ENCODE data around the gene IDUA. TPM values are rescaled to one million over a fixed set of nuclear protein-coding genes. Genes with fewer than 3 reads are reported as not detected.

The IDUA gene
- total RNA-seq, 2 donors from 2014 or later, result 11.8 to 13.9 TPM

- Mint-ChIP-seq H3K27me3 (ENCODE audit: low read depth) (no peaks in the 10 kb centered on the region), H3K9me3 (no peaks in the 10 kb centered on the region), H3K4me3 (no peak overlapping the region), H3K27ac (no peak overlapping the region), H3K4me1 (ENCODE audit: low read depth) (no peaks in the 10 kb centered on the region), H3K36me3 (ENCODE audit: insufficient read depth in 2 of 2) (no peaks in the 10 kb centered on the region)
- no peak for DNase-seq
- ATAC-seq (replicated peaks in 1 of 2), result no peak
These were observed 35.0 kb upstream of the IDUA start for GRCh38 chr4:951594-952468.

- Mint-ChIP-seq H3K27ac (no peak overlapping the region), H3K4me1 (ENCODE audit: low read depth) (no peaks in the 10 kb centered on the region), H3K9me3 (no peaks in the 10 kb centered on the region), H3K4me3 (no peak overlapping the region), H3K27me3 (ENCODE audit: low read depth) (no peaks in the 10 kb centered on the region), H3K36me3 (ENCODE audit: insufficient read depth in 2 of 2) (no peaks in the 10 kb centered on the region)
- no peak for DNase-seq
- peak in 1 of 2 donors; percentile 6 for ATAC-seq (replicated peaks in 1 of 2)
These were observed 33.8 kb upstream of the IDUA start for GRCh38 chr4:952881-953573.

GRCh38 chr4:953574-953915 is 33.3 kb upstream of the IDUA start:
- no peaks in the 10 kb centered on the region for H3K36me3 Mint-ChIP-seq (ENCODE audit: insufficient read depth in 2 of 2)
- no peaks in the 10 kb centered on the region for H3K9me3 Mint-ChIP-seq
- ATAC-seq (replicated peaks in 1 of 2), result no peak
- no peak overlapping the region for H3K27ac Mint-ChIP-seq
- H3K27me3 Mint-ChIP-seq (ENCODE audit: low read depth), result no peaks in the 10 kb centered on the region
- H3K4me1 Mint-ChIP-seq (ENCODE audit: low read depth), result no peaks in the 10 kb centered on the region
- no peak for DNase-seq
- no peak overlapping the region for H3K4me3 Mint-ChIP-seq

- Mint-ChIP-seq H3K4me3 (no peak overlapping the region), H3K27me3 (ENCODE audit: low read depth) (no peaks in the 10 kb centered on the region), H3K27ac (no peak overlapping the region), H3K4me1 (ENCODE audit: low read depth) (no peaks in the 10 kb centered on the region), H3K9me3 (no peaks in the 10 kb centered on the region), H3K36me3 (ENCODE audit: insufficient read depth in 2 of 2) (no peaks in the 10 kb centered on the region)
- ATAC-seq (replicated peaks in 1 of 2) (no peak), DNase-seq (no peak)
These were observed 32.4 kb upstream of the IDUA start for GRCh38 chr4:954211-955020.

GRCh38 chr4:955161-955921 is 31.5 kb upstream of the IDUA start:
- DNase-seq, result no peak
- H3K4me1 Mint-ChIP-seq (ENCODE audit: low read depth), result no peaks in the 10 kb centered on the region
- H3K27ac Mint-ChIP-seq, result no peak overlapping the region
- no peak overlapping the region for H3K4me3 Mint-ChIP-seq
- no peaks in the 10 kb centered on the region for H3K27me3 Mint-ChIP-seq (ENCODE audit: low read depth)
- H3K36me3 Mint-ChIP-seq (ENCODE audit: insufficient read depth in 2 of 2), result no peaks in the 10 kb centered on the region
- H3K9me3 Mint-ChIP-seq, result no peaks in the 10 kb centered on the region
- ATAC-seq (replicated peaks in 1 of 2), result no peak

- Mint-ChIP-seq H3K4me3 (no peak overlapping the region), H3K27me3 (ENCODE audit: low read depth) (no peaks in the 10 kb centered on the region), H3K4me1 (ENCODE audit: low read depth) (no peaks in the 10 kb centered on the region), H3K36me3 (ENCODE audit: insufficient read depth in 2 of 2) (no peaks in the 10 kb centered on the region), H3K27ac (no peak overlapping the region), H3K9me3 (no peaks in the 10 kb centered on the region)
- DNase-seq (no peak), ATAC-seq (replicated peaks in 1 of 2) (no peak)
These were observed 30.9 kb upstream of the IDUA start for GRCh38 chr4:955931-956381.

- no peak overlapping the region for H3K4me3 Mint-ChIP-seq
- H3K27me3 Mint-ChIP-seq (ENCODE audit: low read depth), result no peaks in the 10 kb centered on the region
- no peaks in the 10 kb centered on the region for H3K4me1 Mint-ChIP-seq (ENCODE audit: low read depth)
- H3K27ac Mint-ChIP-seq, result no peak overlapping the region
- ATAC-seq (replicated peaks in 1 of 2) (no peak), DNase-seq (no peak)
- no peaks in the 10 kb centered on the region for H3K9me3 Mint-ChIP-seq
- no peaks in the 10 kb centered on the region for H3K36me3 Mint-ChIP-seq (ENCODE audit: insufficient read depth in 2 of 2)
These were observed 30.2 kb upstream of the IDUA start for GRCh38 chr4:956531-957230.

- no peaks in the 10 kb centered on the region for H3K9me3 Mint-ChIP-seq
- ATAC-seq (replicated peaks in 1 of 2) (no peak), DNase-seq (no peak)
- no peaks in the 10 kb centered on the region for H3K4me1 Mint-ChIP-seq (ENCODE audit: low read depth)
- H3K36me3 Mint-ChIP-seq (ENCODE audit: insufficient read depth in 2 of 2), result no peaks in the 10 kb centered on the region
- H3K4me3 Mint-ChIP-seq, result no peak overlapping the region
- H3K27ac Mint-ChIP-seq, result no peak overlapping the region
- no peaks in the 10 kb centered on the region for H3K27me3 Mint-ChIP-seq (ENCODE audit: low read depth)
These were observed 29.6 kb upstream of the IDUA start for GRCh38 chr4:957231-957580.

- Mint-ChIP-seq H3K4me1 (ENCODE audit: low read depth) (no peaks in the 10 kb centered on the region), H3K4me3 (no peak overlapping the region), H3K9me3 (no peaks in the 10 kb centered on the region), H3K27ac (no peak overlapping the region), H3K36me3 (ENCODE audit: insufficient read depth in 2 of 2) (no peaks in the 10 kb centered on the region), H3K27me3 (ENCODE audit: low read depth) (no peaks in the 10 kb centered on the region)
- DNase-seq, result no peak
- no peak for ATAC-seq (replicated peaks in 1 of 2)
These were observed 29.1 kb upstream of the IDUA start for GRCh38 chr4:957581-958313.

- Mint-ChIP-seq H3K27ac (no peak overlapping the region), H3K4me3 (no peak overlapping the region), H3K4me1 (ENCODE audit: low read depth) (no peaks in the 10 kb centered on the region), H3K9me3 (no peaks in the 10 kb centered on the region), H3K36me3 (ENCODE audit: insufficient read depth in 2 of 2) (no peaks in the 10 kb centered on the region), H3K27me3 (ENCODE audit: low read depth) (no peaks in the 10 kb centered on the region)
- no peak for DNase-seq
- no peak for ATAC-seq (replicated peaks in 1 of 2)
These were observed 28.6 kb upstream of the IDUA start for GRCh38 chr4:958314-958665.

GRCh38 chr4:958696-959337 is 28.0 kb upstream of the IDUA start:
- no peak for DNase-seq
- H3K36me3 Mint-ChIP-seq (ENCODE audit: insufficient read depth in 2 of 2), result no peaks in the 10 kb centered on the region

More at GRCh38 chr4:958696-959337, 28.0 kb upstream of the IDUA start:
- ATAC-seq (replicated peaks in 1 of 2), result no peak
- Mint-ChIP-seq H3K27me3 (ENCODE audit: low read depth) (no peaks in the 10 kb centered on the region), H3K4me1 (ENCODE audit: low read depth) (no peaks in the 10 kb centered on the region), H3K4me3 (no peak overlapping the region), H3K9me3 (no peaks in the 10 kb centered on the region), H3K27ac (no peak overlapping the region)

All from activated T-cell treated with anti-CD3 and anti-CD28 coated beads, Interleukin-2, amount 50 U/mL, for 72 hours (primary cell).